ENCODE data around the gene TACC3. TPM values are rescaled to one million over a fixed set of nuclear protein-coding genes. Genes with fewer than 3 reads are reported as not detected.

The TACC3 gene
- total RNA-seq, 1 donor, result 23.9 TPM

- TF ChIP-seq CTCF (IDR thresholded peaks at IDR 0.05; ENCODE audit: insufficient read depth, low read length), result no peak
- no peak for DNase-seq (ENCODE audit: low read depth)
- no peak overlapping the region for H3K4me3 ChIP-seq (ENCODE audit: low read depth, low read length)
These were observed 4.2 kb downstream of the TACC3 start for GRCh38 chr4:1725521-1725920.

GRCh38 chr4:1726146-1726934 is 5.0 kb downstream of the TACC3 start:
- DNase-seq (ENCODE audit: low read depth), result peak; percentile 83
- no peak overlapping the region for H3K4me3 ChIP-seq (ENCODE audit: low read depth, low read length)
- TF ChIP-seq CTCF (IDR thresholded peaks at IDR 0.05; ENCODE audit: insufficient read depth, low read length), result peak; percentile 98

GRCh38 chr4:1727117-1728031 is 6.1 kb downstream of the TACC3 start:
- DNase-seq (ENCODE audit: low read depth), result peak; percentile 62
- H3K4me3 ChIP-seq (ENCODE audit: low read depth, low read length), result no peak overlapping the region

GRCh38 chr4:1728061-1728980 is 7.0 kb downstream of the TACC3 start:
- no peak overlapping the region for H3K4me3 ChIP-seq (ENCODE audit: low read depth, low read length)
- DNase-seq (ENCODE audit: low read depth), result no peak
- no peak for TF ChIP-seq CTCF (IDR thresholded peaks at IDR 0.05; ENCODE audit: insufficient read depth, low read length)

More at GRCh38 chr4:1727117-1728031, 6.1 kb downstream of the TACC3 start:
- TF ChIP-seq CTCF (IDR thresholded peaks at IDR 0.05; ENCODE audit: insufficient read depth, low read length), result no peak

- TF ChIP-seq CTCF (IDR thresholded peaks at IDR 0.05; ENCODE audit: insufficient read depth, low read length), result no peak
- DNase-seq (ENCODE audit: low read depth), result no peak
- H3K4me3 ChIP-seq (ENCODE audit: low read depth, low read length), result no peak overlapping the region
These were observed 9.3 kb downstream of the TACC3 start for GRCh38 chr4:1730532-1731135.

GRCh38 chr4:1731180-1731579 is 9.9 kb downstream of the TACC3 start:
- DNase-seq (ENCODE audit: low read depth), result no peak
- no peak overlapping the region for H3K4me3 ChIP-seq (ENCODE audit: low read depth, low read length)

More at GRCh38 chr4:1731180-1731579, 9.9 kb downstream of the TACC3 start:
- no peak for TF ChIP-seq CTCF (IDR thresholded peaks at IDR 0.05; ENCODE audit: insufficient read depth, low read length)

Measured in fibroblast of the aortic adventitia (primary cell).